ENCODE data around the gene HOXA3. TPM values are rescaled to one million over a fixed set of nuclear protein-coding genes. Genes with fewer than 3 reads are reported as not detected.

The HOXA3 gene
- total and polyA plus RNA-seq, 9 of the 15 experiments (the other 6 are each of a cell fraction or from before 2014, with no cell fraction given): 0.04 to 0.13 TPM; not detected in 7

- Histone ChIP-seq H3K27ac (ENCODE audit: extremely low read depth, low read depth, low read length) (no peak overlapping the region), H3K4me3 (no peak overlapping the region), H2AFZ (ENCODE audit: low read depth, low read length) (no peak overlapping the region), H4K20me1 (replicated peaks; ENCODE audit: control insufficient read depth, insufficient read depth, low read length) (no peaks in the 10 kb centered on the region), H3K27me3 (ENCODE audit: control insufficient read depth in 2 of 2, insufficient read depth in 2 of 2, low read length in 2 of 2) (peaks cover 39 to 79% of the 10 kb centered on the region in 2 experiments), H3K9ac (ENCODE audit: insufficient read depth in 1 of 2, low read depth in 2 of 2, low read length in 2 of 2) (no peak overlapping the region), H3K36me3 (ENCODE audit: control insufficient read depth, insufficient read depth, low read length) (no peaks in the 10 kb centered on the region), H3K9me3 (replicated peaks; ENCODE audit: control insufficient read depth, insufficient read depth, low read depth, low read length) (no peaks in the 10 kb centered on the region; the same call in 1 of the 2 replicates), H3K4me1 (replicated peaks in 1 of 2; ENCODE audit: control insufficient read depth in 2 of 2, insufficient read depth in 2 of 2, low read length in 2 of 2) (peaks cover 0 to 12% of the 10 kb centered on the region in 2 experiments; a peak in 1 of 5 replicates), H3K9me1 (ENCODE audit: control insufficient read depth, insufficient read depth, low read length) (no peaks in the 10 kb centered on the region), H3K79me2 (ENCODE audit: control insufficient read depth, insufficient read depth, low read length) (no peaks in the 10 kb centered on the region), H3K4me2 (ENCODE audit: insufficient read depth, low read length) (no peak overlapping the region)
- no peak for DNase-seq (ENCODE audit: extremely low read depth in 1 of 4, low spot score in 3 of 4)
- in situ Hi-C loops (cut with MboI) (no loop called here), intact Hi-C loops (cut with micrococcal nuclease) (no loop called here)
- no TSS peak for BruUV-seq (replicated peaks)
- ChIA-PET POLR2A (interaction anchor here (0.6 kb wide), 1 partner anchor 16 kb away, joined by 3 read pairs; no protein-coding TSS in a partner anchor), CTCF (ENCODE audit: low intra/inter-chr PET ratio) (interaction anchor here (0.7 kb wide), 1 partner anchor 812 kb away, joined by 6 read pairs; no protein-coding TSS in a partner anchor)
- FAIRE-seq: no peak
- 15% methylated on average over 9 of the region's 14 CpGs for WGBS (ENCODE audit: insufficient coverage, low coverage, missing lambda C conversion rate)
- TF ChIP-seq SIN3A (IDR thresholded peaks at IDR 0.05; ENCODE audit: borderline replicate concordance in 2 of 2, control insufficient read depth in 1 of 2, low read depth in 2 of 2, low read length in 2 of 2): no peak
- TF ChIP-seq CREB3 (tag; conservative IDR thresholded peaks at IDR 0.05; ENCODE audit: low read depth): no peak
- TF ChIP-seq OTX1 (CRISPR knock-in tag; IDR thresholded peaks at IDR 0.05): no peak
- TF ChIP-seq CAMTA2 (CRISPR knock-in tag; conservative IDR thresholded peaks at IDR 0.05): no peak
- TF ChIP-seq ZNF507 (tag; conservative IDR thresholded peaks at IDR 0.05): no peak
- no peak for TF ChIP-seq SRSF9 (IDR thresholded peaks at IDR 0.05; ENCODE audit: borderline replicate concordance, low read depth, low read length)
- no peak for TF ChIP-seq SUPT5H (IDR thresholded peaks at IDR 0.05)
- no peak for TF ChIP-seq BRCA1 (IDR thresholded peaks at IDR 0.05)
- TF ChIP-seq BRCA1 (CRISPR knock-in tag; IDR thresholded peaks at IDR 0.05): no peak
- no peak for TF ChIP-seq FOXJ3 (CRISPR knock-in tag; IDR thresholded peaks at IDR 0.05)
- no peak for TF ChIP-seq ARHGAP35 (IDR thresholded peaks at IDR 0.05; ENCODE audit: partially characterized antibody)
- no peak for TF ChIP-seq JUNB (CRISPR knock-in tag; conservative IDR thresholded peaks at IDR 0.05)
- no peak for TF ChIP-seq POLR3A (IDR thresholded peaks at IDR 0.05; ENCODE audit: borderline replicate concordance, extremely low read depth, insufficient read depth, insufficient read length)
- TF ChIP-seq SMAD1 (IDR thresholded peaks at IDR 0.05; ENCODE audit: low read depth, low read length, partially characterized antibody): no peak
- no peak for TF ChIP-seq SAP30 (IDR thresholded peaks at IDR 0.05; ENCODE audit: borderline replicate concordance, insufficient read depth, low read depth, low read length, poor library complexity, severe bottlenecking)
- TF ChIP-seq FUS (optimal IDR thresholded peaks at IDR 0.05; ENCODE audit: low read depth, low read length): no peak
- TF ChIP-seq MITF (IDR thresholded peaks at IDR 0.05): no peak
- no peak for TF ChIP-seq ARNT (IDR thresholded peaks at IDR 0.05)
- TF ChIP-seq ZNF79 (CRISPR knock-in tag; IDR thresholded peaks at IDR 0.05; ENCODE audit: low read depth): no peak
- TF ChIP-seq ZC3H11A (IDR thresholded peaks at IDR 0.05; ENCODE audit: low read depth, low read length): no peak
- ATAC-seq: no peak
Observed at GRCh38 chr7:27179030-27179429, 26.6 kb upstream of the HOXA3 start.

Measured in K562 (cell line).